Smooth muscle cell (in vitro differentiated cells): ENCODE data around the gene SYNGR3. TPM values are rescaled to one million over a fixed set of nuclear protein-coding genes. Genes with fewer than 3 reads are reported as not detected.

Source experiments
- DNase-seq: peaks from one replicate; lab custom pipeline; 2025; ENCODE audit not compliant: unreplicated experiment; lab: John Stamatoyannopoulos, UW
- H2AFZ ChIP-seq: fragments of 200-600 bp; sonication (generic); 2 replicates; pipeline ENCODE4 v1.6.0; 2016; ENCODE audit warnings: antibody characterized with exemption, low read depth, mild to moderate bottlenecking
- H3F3A ChIP-seq: fragments of 200-600 bp; sonication (generic); 2 replicates; pipeline ENCODE4 v1.6.0; 2017; ENCODE audit warnings: antibody characterized with exemption, low read depth
- H3K27ac ChIP-seq: fragments of 200-600 bp; sonication (generic); 2 replicates; pipeline ENCODE4 v1.5.1; 2016; ENCODE audit warnings: low read depth, mild to moderate bottlenecking
- H3K27me3 ChIP-seq: fragments of 200-600 bp; sonication (generic); 2 replicates; pipeline ENCODE4 v1.6.1; 2016; ENCODE audit warnings: low read depth, mild to moderate bottlenecking
- H3K36me3 ChIP-seq: fragments of 200-600 bp; sonication (generic); 2 replicates; pipeline ENCODE4 v1.5.1; 2016; ENCODE audit warnings: low read depth
- H3K4me1 ChIP-seq: fragments of 200-600 bp; sonication (generic); 2 replicates; pipeline ENCODE4 v1.5.1; 2016; ENCODE audit warnings: low read depth
- H3K4me2 ChIP-seq: fragments of 200-600 bp; sonication (generic); 2 replicates; pipeline ENCODE4 v1.6.0; 2016; ENCODE audit warnings: mild to moderate bottlenecking
- H3K4me3 ChIP-seq: fragments of 200-600 bp; sonication (generic); 2 replicates; pipeline ENCODE4 v1.5.1; 2016; ENCODE audit warnings: mild to moderate bottlenecking
- H3K79me2 ChIP-seq: fragments of 200-600 bp; sonication (generic); 2 replicates; pipeline ENCODE4 v1.6.0; 2016; ENCODE audit warnings: low read depth, mild to moderate bottlenecking
- H3K9ac ChIP-seq: fragments of 200-600 bp; sonication (generic); 2 replicates; pipeline ENCODE4 v1.6.0; 2016; ENCODE audit warnings: low read depth
- H3K9me3 ChIP-seq: fragments of 200-600 bp; sonication (generic); replicated peaks from 2 replicates; pipeline ENCODE4 v1.5.1; 2016; ENCODE audit warnings: low read depth
- H4K20me1 ChIP-seq: fragments of 200-600 bp; sonication (generic); 2 replicates; pipeline ENCODE4 v1.6.0; 2016; ENCODE audit warnings: low read depth
- CTCF ChIP-seq: fragments of 200-600 bp; sonication (generic); IDR thresholded peaks from 2 replicates; pipeline ENCODE4 v1.5.1; 2017; ENCODE audit warnings: borderline replicate concordance, mild to moderate bottlenecking, antibody characterized with exemption; ENCODE audit not compliant: insufficient read depth, poor library complexity, severe bottlenecking
- WGBS: methylation state at CpG from one replicate; pipeline ENCODE4 v1.1.7; 2016; ENCODE audit warnings: low lambda C conversion rate; 5-methylcytosine and 5-hydroxymethylcytosine counted together
- polyA plus RNA-seq: library from polyadenylated mRNA; unstranded; fragments of >200 nt; fragmentation: Nextera tagmentation; extraction: Ambion mirVana; gene quantifications from 2 replicates; pipeline ENCODE4 v1.2.1, GENCODE V29; 2016
- total RNA-seq: library from RNA; depleted of rRNA; stranded (reverse); fragments of >200 nt; gene quantifications from 2 replicates; pipeline ENCODE4 v1.2.3, GENCODE V29; 2014

SYNGR3 gene
- total and polyA plus RNA-seq, 2 experiments from 2014 or later, result 3.0 to 8.7 TPM

- peak overlapping the region; percentile 78 for H3K4me3 ChIP-seq
- H3K9ac ChIP-seq, result peak overlapping the region; percentile 43
- TF ChIP-seq CTCF, result no peak
- H4K20me1 ChIP-seq, result peaks cover 12% of the 10 kb centered on the region
- peaks cover 13% of the 10 kb centered on the region for H3K4me1 ChIP-seq
- H3K79me2 ChIP-seq, result peaks cover 15% of the 10 kb centered on the region
- H3K9me3 ChIP-seq, result no peaks in the 10 kb centered on the region
- H3K27me3 ChIP-seq, result no peaks in the 10 kb centered on the region
- no peak for DNase-seq
- no peaks in the 10 kb centered on the region for H3K36me3 ChIP-seq
- no peak overlapping the region for H2AFZ ChIP-seq
- peak overlapping the region; percentile 98 for H3K4me2 ChIP-seq
- WGBS, result 16% methylated on average over 35 of the region's 76 CpGs
- H3K27ac ChIP-seq, result peak overlapping the region; percentile 45
- no peaks in the 10 kb centered on the region for H3F3A ChIP-seq
These were observed 37.5 kb downstream of the SYNGR3 start for GRCh38 chr16:2027024-2028010.

- peak overlapping the region; percentile 78 for H3K4me3 ChIP-seq
- H2AFZ ChIP-seq, result no peak overlapping the region
- DNase-seq, result no peak
- peak overlapping the region; percentile 43 for H3K9ac ChIP-seq
- peaks cover 12% of the 10 kb centered on the region for H4K20me1 ChIP-seq
- 91% methylated on average over 3 of the region's 3 CpGs for WGBS
- peaks cover 15% of the 10 kb centered on the region for H3K79me2 ChIP-seq
- no peak for TF ChIP-seq CTCF
- peak overlapping the region; percentile 98 for H3K4me2 ChIP-seq
- no peaks in the 10 kb centered on the region for H3K36me3 ChIP-seq
- H3K27ac ChIP-seq, result peak overlapping the region; percentile 45
- H3K9me3 ChIP-seq, result no peaks in the 10 kb centered on the region
- no peaks in the 10 kb centered on the region for H3F3A ChIP-seq
- no peaks in the 10 kb centered on the region for H3K27me3 ChIP-seq
- peaks cover 13% of the 10 kb centered on the region for H3K4me1 ChIP-seq
These were observed 38.4 kb downstream of the SYNGR3 start for GRCh38 chr16:2028146-2028545.

DNA sequence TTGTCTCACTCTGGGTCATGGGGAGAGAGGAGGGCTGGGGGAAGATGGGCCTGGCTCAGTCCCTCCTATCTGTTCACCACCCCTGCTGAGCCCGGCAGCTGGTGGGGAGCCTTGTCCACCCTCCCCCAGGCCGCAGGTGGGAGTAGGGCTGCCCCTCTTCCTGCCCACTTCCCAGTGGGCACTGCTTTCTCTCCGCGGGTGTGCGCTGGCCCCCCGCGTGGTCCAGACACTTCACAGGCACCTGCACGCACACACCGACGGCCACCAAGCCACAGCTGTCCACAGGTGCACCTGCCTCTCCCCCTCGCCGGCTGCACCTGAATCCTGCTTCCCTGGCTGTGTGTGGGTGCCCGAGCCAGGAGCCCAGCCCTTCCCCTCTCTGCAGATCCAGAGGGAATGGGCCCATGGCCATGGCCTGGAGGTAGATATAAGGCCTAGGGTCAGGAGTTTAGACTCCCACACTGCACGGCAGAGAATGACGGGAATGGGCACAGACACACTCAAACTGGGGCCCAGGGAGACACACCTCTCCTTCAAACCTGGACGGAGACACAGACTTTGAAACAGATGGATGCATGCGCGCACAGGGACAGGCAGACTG, 39.0 kb downstream of the SYNGR3 start:
- 96% methylated on average over 18 of the region's 18 CpGs for WGBS

More for the DNA sequence above, 39.0 kb downstream of the SYNGR3 start:
- peaks cover 15% of the 10 kb centered on the region for H3K79me2 ChIP-seq
- no peaks in the 10 kb centered on the region for H3K36me3 ChIP-seq
- no peak overlapping the region for H3K9ac ChIP-seq
- H3K27me3 ChIP-seq, result no peaks in the 10 kb centered on the region
- no peak overlapping the region for H3K4me2 ChIP-seq
- peaks cover 10% of the 10 kb centered on the region for H3K4me1 ChIP-seq
- H3K27ac ChIP-seq, result no peak overlapping the region
- no peak overlapping the region for H2AFZ ChIP-seq
- H3K9me3 ChIP-seq, result no peaks in the 10 kb centered on the region
- H4K20me1 ChIP-seq, result peaks cover 12% of the 10 kb centered on the region
- no peak overlapping the region for H3K4me3 ChIP-seq
- no peak for DNase-seq
- TF ChIP-seq CTCF, result no peak
- no peaks in the 10 kb centered on the region for H3F3A ChIP-seq
